Peyer's patch (tissue), 4 donors: ENCODE measurements around the gene TBC1D25. TPM values are rescaled to one million over a fixed set of nuclear protein-coding genes. Genes with fewer than 3 reads are reported as not detected.
"Not testable (repeated sequence)": the region's sequence is repeated elsewhere in the genome, so short reads cannot be mapped to it uniquely, and the experiment has no call there.

Experiments used
- DNase-seq, 3 donors: peaks; one replicate each; pipeline ENCODE4 v3.0.0-alpha.2; 2017 to 2019
- H3K27ac ChIP-seq, 4 donors: fragments of 200-600 bp; sonication (generic); one replicate each; pipeline ENCODE4 v1.5.1; 2016 to 2019
- H3K27me3 ChIP-seq, 2 donors: fragments of 200-600 bp; sonication (generic); one replicate each; pipeline ENCODE4 v1.5.1; 2019
- H3K36me3 ChIP-seq, 3 donors: fragments of 200-600 bp; sonication (generic); one replicate each; pipeline ENCODE4 v1.5.1; 2016 to 2019
- H3K4me1 ChIP-seq, 4 donors: fragments of 200-600 bp; sonication (generic); one replicate each; pipeline ENCODE4 v1.5.1; 2016 to 2019
- H3K4me3 ChIP-seq, 4 donors: fragments of 200-600 bp; sonication (generic); 1 replicate in 3 of 4; 2 replicates in 1 of 4; pipeline ENCODE4 v1.5.1; 2016 to 2019; ENCODE audit warnings: mild to moderate bottlenecking in 1 of 4
- H3K9me3 ChIP-seq, 4 donors: fragments of 200-600 bp; sonication (generic); one replicate each; pipeline ENCODE4 v1.5.1; 2016 to 2019; ENCODE audit warnings: mild to moderate bottlenecking in 1 of 4
- POLR2A ChIP-seq, 2 donors: fragments of 450-650 bp; IDR thresholded peaks; one replicate each; pipeline ENCODE4 v1.5.1; 2017; ENCODE audit warnings: antibody characterized with exemption in 2 of 2, mild to moderate bottlenecking in 2 of 2, moderate library complexity in 2 of 2
- total RNA-seq, 4 donors: library from RNA; depleted of rRNA; stranded (reverse); fragments of >200 nt; gene quantifications; one replicate each; pipeline ENCODE4 v1.1.0, GENCODE V29; 2016
- TF ChIP-seq, protein P1 (sequence below), 6 experiments: fragments of 450-650 bp in 4 of 6; fragments of 200-600 bp in 2 of 6; sonication (generic) in 1 of 6; IDR thresholded peaks; one replicate each; pipeline ENCODE4 v1.5.1; 2017 to 2019; ENCODE audit warnings: antibody characterized with exemption in 6 of 6, mild to moderate bottlenecking in 3 of 6, moderate library complexity in 1 of 6

TBC1D25 gene
- total RNA-seq, 4 donors from 2014 or later, result 9.3 to 14.9 (median 11.3) TPM

DNA sequence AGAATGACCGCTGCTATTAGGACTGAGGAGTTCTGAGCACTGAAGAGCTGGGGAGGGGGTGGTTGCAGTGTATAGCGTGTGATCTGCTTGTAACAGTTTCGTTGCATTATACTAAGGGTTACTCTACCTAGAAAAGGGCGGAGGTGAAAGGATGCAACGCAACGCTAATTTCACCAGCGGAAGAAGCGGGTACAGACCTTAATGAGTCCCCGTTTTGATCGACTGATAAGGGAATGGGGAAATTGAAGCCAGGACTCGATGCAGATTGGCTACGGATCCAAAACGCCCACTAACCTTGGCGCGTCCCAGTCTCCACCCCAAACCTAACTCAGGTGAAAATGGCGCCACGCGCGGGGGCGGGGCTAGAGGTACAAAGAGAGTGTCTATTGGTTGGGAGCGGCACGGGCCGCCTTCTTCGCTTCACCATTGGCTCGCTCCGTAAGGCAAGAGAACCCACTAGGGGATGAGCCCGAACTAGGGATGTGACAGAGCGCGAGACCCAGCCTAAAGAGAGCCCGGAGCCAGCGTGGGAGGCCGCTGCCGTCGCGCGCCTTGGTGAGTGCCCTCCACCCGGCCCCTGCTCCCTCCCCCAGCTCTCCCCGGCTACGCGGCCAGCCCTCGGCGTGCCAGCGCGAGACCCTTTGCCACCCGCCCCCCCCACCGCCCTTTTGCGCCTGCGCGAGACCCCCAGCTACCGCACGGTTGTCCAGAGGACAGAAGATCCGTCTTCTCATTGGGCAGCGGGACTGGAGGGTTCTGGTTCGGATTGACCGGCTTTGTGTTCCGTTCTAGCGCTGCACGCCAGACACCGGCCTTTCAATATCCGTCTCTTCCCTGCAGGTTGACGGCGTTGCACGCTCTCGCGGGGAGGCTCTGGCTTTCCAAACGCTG is 17.9 kb upstream of the TBC1D25 start, which contains the start of gene EBP:
Gene EBP (plus strand): TSS at position 456 of the 891 bp plus-strand sequence. CDS start 1,964 bp downstream, outside the sequence.
- Histone ChIP-seq H3K4me1 (peaks cover 0 to 11% (median 0%) of the 10 kb centered on the region in 4 donors), H3K4me3 (peak within 1 kb of the TSS; percentile 47 to 80 (median 68)), H3K27me3 (no peaks in the 10 kb centered on the region), H3K27ac (peak within 1 kb of the TSS; percentile 77 to 93 (median 88)), H3K36me3 (peaks cover 0 to 1% (median 0%) of the 10 kb centered on the region in 3 donors), H3K9me3 (no peaks in the 10 kb centered on the region)
- DNase-seq, result peak; percentile 93 to 97 (median 95)
- TF ChIP-seq POLR2A (IDR thresholded peaks at IDR 0.05), result peak; percentile 65 to 75
- TF ChIP-seq, protein P1, sequence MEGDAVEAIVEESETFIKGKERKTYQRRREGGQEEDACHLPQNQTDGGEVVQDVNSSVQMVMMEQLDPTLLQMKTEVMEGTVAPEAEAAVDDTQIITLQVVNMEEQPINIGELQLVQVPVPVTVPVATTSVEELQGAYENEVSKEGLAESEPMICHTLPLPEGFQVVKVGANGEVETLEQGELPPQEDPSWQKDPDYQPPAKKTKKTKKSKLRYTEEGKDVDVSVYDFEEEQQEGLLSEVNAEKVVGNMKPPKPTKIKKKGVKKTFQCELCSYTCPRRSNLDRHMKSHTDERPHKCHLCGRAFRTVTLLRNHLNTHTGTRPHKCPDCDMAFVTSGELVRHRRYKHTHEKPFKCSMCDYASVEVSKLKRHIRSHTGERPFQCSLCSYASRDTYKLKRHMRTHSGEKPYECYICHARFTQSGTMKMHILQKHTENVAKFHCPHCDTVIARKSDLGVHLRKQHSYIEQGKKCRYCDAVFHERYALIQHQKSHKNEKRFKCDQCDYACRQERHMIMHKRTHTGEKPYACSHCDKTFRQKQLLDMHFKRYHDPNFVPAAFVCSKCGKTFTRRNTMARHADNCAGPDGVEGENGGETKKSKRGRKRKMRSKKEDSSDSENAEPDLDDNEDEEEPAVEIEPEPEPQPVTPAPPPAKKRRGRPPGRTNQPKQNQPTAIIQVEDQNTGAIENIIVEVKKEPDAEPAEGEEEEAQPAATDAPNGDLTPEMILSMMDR (IDR thresholded peaks at IDR 0.05), result no peak

DNA sequence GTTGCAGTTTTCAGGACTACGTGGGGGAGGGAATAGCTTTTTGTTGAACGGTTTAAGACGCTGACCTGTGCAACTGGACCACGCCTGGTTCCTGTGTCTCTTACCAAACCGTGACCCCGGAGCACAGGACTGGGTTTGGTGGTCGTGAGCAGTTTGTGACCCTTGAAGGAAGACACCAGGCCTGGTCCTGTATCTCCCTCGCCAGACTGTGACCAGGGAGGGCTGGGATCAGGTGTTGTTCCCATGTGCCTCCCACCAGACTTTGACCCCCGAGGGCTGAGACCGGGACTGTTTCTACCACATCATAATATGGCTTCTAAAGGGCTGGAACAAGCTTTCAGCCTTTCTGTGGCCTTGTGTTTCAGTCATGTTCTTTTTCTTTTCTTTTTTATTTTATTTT is 17.2 kb upstream of the TBC1D25 start:
- H3K4me3 ChIP-seq, result peak overlapping the region; percentile 47 to 80 (median 68)
- peak overlapping the region; percentile 77 to 93 (median 88) for H3K27ac ChIP-seq
- DNase-seq, result peak in 2 of 3 donors; percentile 69 to 70
- no peaks in the 10 kb centered on the region for H3K9me3 ChIP-seq
- no peaks in the 10 kb centered on the region for H3K27me3 ChIP-seq
- H3K36me3 ChIP-seq, result peaks cover 0 to 8% (median 0%) of the 10 kb centered on the region in 3 donors
- TF ChIP-seq, protein P1 (IDR thresholded peaks at IDR 0.05), result no peak
- TF ChIP-seq POLR2A (IDR thresholded peaks at IDR 0.05), result peak; percentile 23 to 44
- peaks cover 0 to 11% (median 0%) of the 10 kb centered on the region in 4 donors for H3K4me1 ChIP-seq

GRCh38 chrX:48523682-48524081 is 15.8 kb upstream of the TBC1D25 start:
- Histone ChIP-seq H3K9me3 (no peaks in the 10 kb centered on the region), H3K4me1 (peaks cover 0 to 11% (median 0%) of the 10 kb centered on the region in 4 donors), H3K4me3 (no peak overlapping the region), H3K27ac (no peak overlapping the region), H3K27me3 (no peaks in the 10 kb centered on the region), H3K36me3 (peaks cover 0 to 16% (median 0%) of the 10 kb centered on the region in 3 donors)
- TF ChIP-seq, protein P1 (IDR thresholded peaks at IDR 0.05), result no peak
- no peak for TF ChIP-seq POLR2A (IDR thresholded peaks at IDR 0.05)
- DNase-seq, result no peak

GRCh38 chrX:48525853-48526252 is 13.7 kb upstream of the TBC1D25 start:
- H3K4me1 ChIP-seq, result peaks cover 0 to 11% (median 0%) of the 10 kb centered on the region in 4 donors
- not testable (repeated sequence) for H3K4me3 ChIP-seq, DNase-seq, H3K27ac ChIP-seq, H3K27me3 ChIP-seq, H3K9me3 ChIP-seq
- H3K36me3 ChIP-seq, result peaks cover 0 to 16% (median 0%) of the 10 kb centered on the region in 3 donors

DNA sequence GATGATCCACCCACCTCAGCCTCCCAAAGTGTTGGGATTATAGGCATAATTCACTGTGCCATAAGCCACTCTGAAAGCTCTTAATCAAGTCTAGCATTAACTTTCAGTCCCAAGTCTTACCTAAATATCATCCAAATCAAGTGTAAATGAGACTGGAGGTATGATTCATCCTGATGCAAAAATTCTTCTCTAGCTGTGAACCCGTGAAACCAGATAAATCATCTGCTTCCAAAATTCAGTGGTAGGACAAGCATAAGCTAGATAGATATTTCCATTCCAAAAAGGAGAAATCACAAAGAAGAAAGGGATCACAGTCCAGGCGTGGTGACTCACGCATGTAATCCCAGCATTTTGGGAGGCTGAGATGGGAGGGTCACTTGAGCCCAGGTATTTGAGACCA is 8.8 kb upstream of the TBC1D25 start:
- no peaks in the 10 kb centered on the region for H3K27me3 ChIP-seq

More for the DNA sequence above, 8.8 kb upstream of the TBC1D25 start:
- H3K4me3 ChIP-seq, result no peak overlapping the region
- H3K9me3 ChIP-seq, result no peaks in the 10 kb centered on the region
- no peaks in the 10 kb centered on the region for H3K4me1 ChIP-seq
- H3K36me3 ChIP-seq, result peaks cover 0 to 16% (median 0%) of the 10 kb centered on the region in 3 donors
- TF ChIP-seq, protein P1 (IDR thresholded peaks at IDR 0.05), result no peak
- no peak for TF ChIP-seq POLR2A (IDR thresholded peaks at IDR 0.05)
- no peak overlapping the region for H3K27ac ChIP-seq
- DNase-seq, result no peak
